ENCODE measurements around the gene KRTAP1-3.

DNA sequence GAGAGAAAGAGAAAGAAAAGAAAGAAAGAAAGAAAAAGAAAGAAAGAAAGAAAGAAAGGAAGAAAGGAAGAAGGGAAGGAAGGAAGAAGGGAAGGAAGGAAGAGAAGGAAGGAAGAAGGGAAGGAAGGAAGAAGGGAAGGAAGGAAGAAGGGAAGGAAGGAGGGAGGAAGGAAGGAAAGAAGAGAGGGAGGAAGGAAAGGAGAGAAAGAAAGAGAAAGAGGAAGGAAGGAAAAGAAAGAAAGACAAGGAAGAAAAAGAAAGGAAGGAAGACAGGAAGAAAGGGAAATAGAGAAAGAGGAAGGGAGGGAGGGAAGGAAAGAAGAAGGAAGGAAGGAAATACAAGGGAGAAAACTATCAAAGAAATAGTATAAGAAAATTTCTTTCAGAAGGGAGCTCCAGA is 42.1 kb upstream of the KRTAP1-3 start:
- no peak for TF ChIP-seq EZH2 (IDR thresholded peaks at IDR 0.05; ENCODE audit: low read length, missing control alignments)
- TF ChIP-seq, protein P1, sequence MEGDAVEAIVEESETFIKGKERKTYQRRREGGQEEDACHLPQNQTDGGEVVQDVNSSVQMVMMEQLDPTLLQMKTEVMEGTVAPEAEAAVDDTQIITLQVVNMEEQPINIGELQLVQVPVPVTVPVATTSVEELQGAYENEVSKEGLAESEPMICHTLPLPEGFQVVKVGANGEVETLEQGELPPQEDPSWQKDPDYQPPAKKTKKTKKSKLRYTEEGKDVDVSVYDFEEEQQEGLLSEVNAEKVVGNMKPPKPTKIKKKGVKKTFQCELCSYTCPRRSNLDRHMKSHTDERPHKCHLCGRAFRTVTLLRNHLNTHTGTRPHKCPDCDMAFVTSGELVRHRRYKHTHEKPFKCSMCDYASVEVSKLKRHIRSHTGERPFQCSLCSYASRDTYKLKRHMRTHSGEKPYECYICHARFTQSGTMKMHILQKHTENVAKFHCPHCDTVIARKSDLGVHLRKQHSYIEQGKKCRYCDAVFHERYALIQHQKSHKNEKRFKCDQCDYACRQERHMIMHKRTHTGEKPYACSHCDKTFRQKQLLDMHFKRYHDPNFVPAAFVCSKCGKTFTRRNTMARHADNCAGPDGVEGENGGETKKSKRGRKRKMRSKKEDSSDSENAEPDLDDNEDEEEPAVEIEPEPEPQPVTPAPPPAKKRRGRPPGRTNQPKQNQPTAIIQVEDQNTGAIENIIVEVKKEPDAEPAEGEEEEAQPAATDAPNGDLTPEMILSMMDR (conservative IDR thresholded peaks at IDR 0.05 in 1 of 2, IDR thresholded peaks at IDR 0.05 in 1 of 2; ENCODE audit: low read depth in 1 of 2, low read length in 2 of 2): no peak

All from fibroblast of lung (primary cell).